Common myeloid progenitor, CD34-positive (primary cell): ENCODE data around the gene MRPL24.
A peak's percentile ranks its signal among the peaks of the same experiment; 100 is the strongest.

ENCODE experiments used
- CTCF ChIA-PET: fragments of 350-600 bp; sonication (Branson Sonifier 250); formaldehyde crosslinking; loops from one replicate; lab custom pipeline; 2021; ENCODE audit warnings: antibody characterized with exemption; lab: Charles Lee
- POLR2A ChIA-PET: fragments of 350-600 bp; sonication (Branson Sonifier 250); formaldehyde crosslinking; loops from one replicate; lab custom pipeline; 2021; ENCODE audit warnings: antibody characterized with exemption; lab: Charles Lee
- DNase-seq, 3 donors: peaks; one replicate each; pipeline versions ENCODE4 v3.0.0 to v3.0.0-alpha.2; 2013
- H3K27ac ChIP-seq, 2 experiments: 1 replicate in 1 of 2; 2 replicates in 1 of 2; pipeline ENCODE4 v1.7.0; 2013; ENCODE audit warnings: inconsistent platforms in 2 of 2, low read length in 2 of 2, mild to moderate bottlenecking in 2 of 2, low read depth in 1 of 2, moderate library complexity in 1 of 2; ENCODE audit not compliant: severe bottlenecking in 2 of 2, insufficient read depth in 1 of 2, poor library complexity in 1 of 2
- H3K27me3 ChIP-seq, 5 experiments: replicated peaks in 2 of 5; 1 replicate in 3 of 5; 2 replicates in 2 of 5; pipeline versions ENCODE4 v1.6.1 to v1.7.0; 2013; ENCODE audit warnings: low read length in 4 of 5, mild to moderate bottlenecking in 2 of 5, moderate library complexity in 2 of 5, inconsistent platforms in 1 of 5; ENCODE audit not compliant: insufficient read depth in 5 of 5, control insufficient read depth in 4 of 5
- H3K36me3 ChIP-seq, 4 experiments: 1 replicate in 2 of 4; 2 replicates in 2 of 4; pipeline versions ENCODE4 v1.6.1 to v1.7.0; 2013; ENCODE audit warnings: low read length in 3 of 4, control low read depth in 1 of 4, mild to moderate bottlenecking in 1 of 4; ENCODE audit not compliant: control insufficient read depth in 4 of 4, insufficient read depth in 4 of 4
- H3K4me1 ChIP-seq, 4 experiments: 1 replicate in 3 of 4; 2 replicates in 1 of 4; pipeline versions ENCODE4 v1.6.1 to v1.7.1; 2013; ENCODE audit warnings: low read length in 3 of 4, mild to moderate bottlenecking in 3 of 4, control low read depth in 1 of 4, inconsistent platforms in 1 of 4, moderate library complexity in 1 of 4; ENCODE audit not compliant: control insufficient read depth in 4 of 4, insufficient read depth in 4 of 4; ENCODE audit errors: control extremely low read depth in 1 of 4
- H3K4me3 ChIP-seq, 7 experiments: 1 replicate in 4 of 7; 2 replicates in 3 of 7; pipeline versions ENCODE4 v1.5.1 to v1.7.0; 2013; ENCODE audit warnings: mild to moderate bottlenecking in 7 of 7, low read length in 6 of 7, moderate library complexity in 6 of 7, inconsistent platforms in 2 of 7, low read depth in 2 of 7, control low read depth in 1 of 7; ENCODE audit not compliant: insufficient read depth in 4 of 7, control insufficient read depth in 1 of 7; ENCODE audit errors: extremely low read depth in 1 of 7
- H3K9me3 ChIP-seq, 5 experiments: 1 replicate in 4 of 5; 2 replicates in 1 of 5; pipeline versions ENCODE4 v1.6.1 to v1.7.1; 2013; ENCODE audit warnings: low read length in 4 of 5, mild to moderate bottlenecking in 2 of 5, inconsistent platforms in 1 of 5, low read depth in 1 of 5, moderate library complexity in 1 of 5; ENCODE audit not compliant: control insufficient read depth in 4 of 5, insufficient read depth in 2 of 5; ENCODE audit errors: control extremely low read depth in 1 of 5
- WGBS: methylation state at CpG from one replicate; pipeline ENCODE4 v1.1.5; 2013; ENCODE audit not compliant: insufficient coverage; 5-methylcytosine and 5-hydroxymethylcytosine counted together

MRPL24 gene

DNA sequence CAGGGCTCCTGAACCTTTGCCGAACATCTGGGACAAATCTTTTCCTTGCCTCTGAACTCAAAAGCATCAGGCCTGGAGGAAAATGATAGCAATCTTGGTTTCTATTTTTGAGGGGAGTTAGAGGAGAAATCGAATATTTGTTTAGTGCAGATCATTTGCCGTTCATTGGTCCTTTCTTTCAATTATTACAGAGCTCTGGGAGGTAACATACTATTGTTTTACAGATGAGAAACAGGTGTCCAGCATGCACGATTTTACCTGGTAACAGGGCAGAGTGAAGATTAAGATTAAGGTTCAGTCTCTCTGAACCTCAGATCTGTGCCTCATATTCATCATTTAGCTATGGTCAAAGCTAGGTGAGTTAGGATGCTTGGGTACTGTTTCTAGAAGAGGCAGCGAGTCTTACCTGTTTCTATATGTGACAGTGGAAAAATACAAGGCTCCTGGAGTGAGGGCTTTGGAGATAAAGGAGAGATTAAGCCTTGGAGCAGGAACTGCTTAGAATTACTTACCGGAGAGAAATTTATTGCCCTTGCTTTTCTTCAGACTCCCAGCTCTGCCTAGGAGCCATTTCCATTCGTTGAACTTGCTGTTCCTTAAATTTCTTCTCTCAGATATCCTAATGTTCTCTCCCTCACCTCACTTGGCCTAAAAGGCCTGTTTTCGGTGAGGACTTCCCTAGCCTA, 27.9 kb upstream of the MRPL24 start:
- WGBS: 38% methylated on average over 7 of the region's 8 CpGs
- Histone ChIP-seq H3K4me1 (peaks cover 15 to 34% (median 22%) of the 10 kb centered on the region in 4 experiments), H3K4me3 (peak overlapping the region; percentile 75 to 98 (median 89)), H3K36me3 (peaks cover 0 to 30% (median 18%) of the 10 kb centered on the region in 4 experiments), H3K9me3 (no peaks in the 10 kb centered on the region), H3K27me3 (no peaks in the 10 kb centered on the region), H3K27ac (peak overlapping the region; percentile 99)
- ChIA-PET CTCF (interaction anchor here (0.6 to 3.3 kb wide), 10 partner anchors 12 to 145 kb away, joined by 3 to 18 read pairs (median 4); partner anchors contain the start of genes ISG20L2, METTL25B and MRPL24), POLR2A (interaction anchor here (1.0 kb wide), 1 partner anchor 28 kb away, joined by 3 read pairs; the partner anchor contains the start of gene MRPL24)
- no peak for DNase-seq

DNA sequence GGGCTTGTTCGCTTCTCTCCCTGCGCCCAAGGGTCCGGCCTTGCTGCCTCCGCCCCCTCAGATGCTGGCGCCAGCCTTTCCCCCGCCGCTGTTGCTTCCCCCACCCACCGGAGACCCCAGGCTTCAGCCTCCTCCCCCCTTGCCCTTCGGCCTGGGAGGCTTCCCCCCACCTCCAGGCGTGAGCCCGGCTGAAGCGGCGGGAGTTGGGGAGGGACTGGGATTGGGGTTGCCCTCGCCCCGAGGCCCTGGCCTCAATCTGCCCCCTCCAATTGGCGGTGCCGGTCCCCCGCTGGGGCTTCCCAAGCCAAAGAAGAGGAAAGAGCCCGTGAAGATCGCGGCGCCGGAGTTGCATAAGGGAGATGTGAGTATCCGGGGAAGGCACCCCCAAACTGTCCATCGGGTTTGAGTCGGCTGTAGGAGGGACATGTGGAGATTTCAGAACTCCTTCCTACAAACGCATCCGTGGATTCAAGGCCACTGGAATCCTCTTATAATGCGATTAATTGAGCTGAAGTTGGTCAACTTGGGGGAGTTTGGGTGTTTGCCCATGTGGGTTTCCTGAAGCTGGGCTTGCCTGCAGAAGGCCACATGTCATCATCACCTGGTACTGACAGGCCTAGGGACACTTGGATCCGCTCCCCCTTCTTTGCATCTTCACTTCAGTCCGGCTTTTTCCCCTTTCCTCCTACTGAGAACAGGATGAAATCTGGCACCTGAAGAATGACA, 27.2 kb upstream of the MRPL24 start:
- 1% methylated on average over 11 of the region's 31 CpGs for WGBS
- Histone ChIP-seq H3K9me3 (no peaks in the 10 kb centered on the region), H3K36me3 (peaks cover 0 to 26% (median 15%) of the 10 kb centered on the region in 4 experiments), H3K4me3 (peak overlapping the region; percentile 75 to 98 (median 89)), H3K27me3 (no peaks in the 10 kb centered on the region), H3K4me1 (peaks cover 15 to 34% (median 22%) of the 10 kb centered on the region in 4 experiments), H3K27ac (peak overlapping the region; percentile 99)
- ChIA-PET POLR2A (interaction anchor here (1.0 to 2.4 kb wide), 4 partner anchors 16 to 39 kb away, joined by 3 to 15 read pairs (median 6); partner anchors contain the start of genes HDGF, ISG20L2, METTL25B and MRPL24), CTCF (interaction anchor here (0.6 to 3.3 kb wide), 10 partner anchors 11 to 122 kb away, joined by 3 to 18 read pairs (median 4); partner anchors contain the start of genes ISG20L2, METTL25B and MRPL24)
- peak; percentile 40 to 60 (median 45) for DNase-seq

DNA sequence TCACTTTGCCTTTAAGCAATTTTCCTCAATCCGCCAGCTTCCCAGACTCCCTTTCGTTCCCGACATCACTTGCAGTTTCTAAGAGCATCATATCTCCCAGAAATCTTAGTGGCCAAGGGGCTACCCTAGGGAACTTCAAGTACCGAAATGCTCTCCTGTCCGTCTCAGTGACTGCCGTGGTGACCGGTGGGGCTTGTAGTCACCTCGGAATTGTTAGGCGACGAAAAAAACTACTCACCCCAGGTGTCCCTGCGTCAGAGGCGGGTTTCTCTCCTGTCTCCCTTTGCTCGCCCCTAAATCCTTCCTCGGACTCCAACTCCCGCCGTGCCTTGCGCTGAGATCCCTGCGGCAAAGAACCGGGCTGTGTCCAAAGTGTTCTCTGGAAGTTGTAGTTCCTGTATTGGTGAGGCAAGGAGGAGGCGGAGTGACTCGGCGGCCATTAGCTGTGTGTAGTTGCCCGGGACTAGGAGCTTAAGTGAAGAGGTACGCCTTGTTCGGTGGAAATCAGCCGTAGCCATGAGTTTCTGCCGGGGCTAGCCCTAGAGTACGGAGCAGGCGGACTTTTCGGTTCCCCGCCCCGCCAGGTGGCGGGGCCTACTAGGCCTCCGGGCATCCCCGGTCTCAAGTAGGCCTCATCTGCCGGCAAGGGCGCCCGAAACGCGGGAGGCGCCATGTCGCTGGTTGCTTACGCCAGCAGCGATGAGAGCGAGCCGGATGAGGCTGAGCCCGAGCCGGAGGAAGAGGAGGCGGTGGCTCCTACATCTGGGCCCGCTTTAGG, 26.4 kb upstream of the MRPL24 start, which contains the start of gene PRCC:
Gene PRCC, plus strand, starts transcription at position 435 of the 778 bp plus-strand sequence. Its CDS starts 237 bp downstream, at position 672.
- H3K36me3 ChIP-seq: peaks cover 0 to 18% (median 12%) of the 10 kb centered on the region in 4 experiments
- H3K27ac ChIP-seq: peak within 1 kb of the TSS; percentile 99
- 0% methylated on average over 41 of the region's 50 CpGs for WGBS
- ChIA-PET POLR2A (interaction anchor here (0.6 to 2.4 kb wide), 4 partner anchors 15 to 107 kb away, joined by 3 to 15 read pairs (median 6); partner anchors contain the start of genes HDGF, ISG20L2, METTL25B and MRPL24), CTCF (interaction anchor here (0.6 to 3.3 kb wide), 8 partner anchors 11 to 122 kb away, joined by 3 to 18 read pairs (median 3); partner anchors contain the start of genes ISG20L2, METTL25B and MRPL24)
- DNase-seq: peak; percentile 100
- no peaks in the 10 kb centered on the region for H3K27me3 ChIP-seq
- no peaks in the 10 kb centered on the region for H3K9me3 ChIP-seq
- peak within 1 kb of the TSS; percentile 75 to 98 (median 89) for H3K4me3 ChIP-seq
- H3K4me1 ChIP-seq: peaks cover 15 to 34% (median 22%) of the 10 kb centered on the region in 4 experiments

GRCh38 chr1:156766298-156767100, 25.6 kb upstream of the MRPL24 start:
- Histone ChIP-seq H3K4me1 (peaks cover 12 to 34% (median 22%) of the 10 kb centered on the region in 4 experiments), H3K9me3 (no peaks in the 10 kb centered on the region), H3K4me3 (peak overlapping the region; percentile 44 to 98 (median 89)), H3K36me3 (peaks cover 0 to 14% (median 9%) of the 10 kb centered on the region in 4 experiments), H3K27ac (peak overlapping the region; percentile 58 to 99), H3K27me3 (no peaks in the 10 kb centered on the region)
- POLR2A ChIA-PET: interaction anchor here (0.6 to 2.4 kb wide), 4 partner anchors 14 to 106 kb away, joined by 3 to 15 read pairs (median 6); partner anchors contain the start of genes HDGF, ISG20L2, METTL25B and MRPL24
- CTCF ChIA-PET: interaction anchor here (1.0 to 3.3 kb wide), 8 partner anchors 10 to 93 kb away, joined by 3 to 18 read pairs (median 4); partner anchors contain the start of genes HDGF, ISG20L2, METTL25B and MRPL24
- 11% methylated on average over 11 of the region's 14 CpGs for WGBS
- DNase-seq: peak in 1 of 3 donors; percentile 17

DNA sequence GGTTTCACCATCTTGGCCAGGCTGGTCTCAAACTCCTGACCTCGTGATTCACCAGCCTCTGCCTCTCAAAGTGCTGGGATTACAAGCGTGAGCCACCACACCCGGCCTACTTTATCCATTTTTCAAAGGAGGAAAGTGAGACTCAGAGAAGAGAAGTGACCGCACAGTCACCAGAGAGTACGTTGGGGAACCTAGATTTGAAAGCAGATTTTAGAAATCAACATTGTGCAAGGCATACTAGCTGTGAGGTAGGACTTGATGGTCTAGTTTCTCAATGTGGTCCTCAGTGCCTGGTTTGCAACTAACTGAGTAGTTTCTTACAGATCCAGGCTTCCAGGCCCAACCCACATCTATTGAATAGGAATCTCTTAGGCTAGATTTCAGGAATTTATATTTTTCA, 24.8 kb upstream of the MRPL24 start:
- WGBS: 90% methylated on average over 2 of the region's 5 CpGs

More for the DNA sequence above, 24.8 kb upstream of the MRPL24 start:
- Histone ChIP-seq H3K4me1 (peaks cover 12 to 28% (median 22%) of the 10 kb centered on the region in 4 experiments), H3K36me3 (peaks cover 0 to 7% (median 2%) of the 10 kb centered on the region in 4 experiments), H3K4me3 (peak overlapping the region in 1 of 7 experiments; percentile 77), H3K9me3 (no peaks in the 10 kb centered on the region), H3K27me3 (no peaks in the 10 kb centered on the region), H3K27ac (peak overlapping the region in 1 of 2 experiments; percentile 99)
- no peak for DNase-seq
- ChIA-PET CTCF (interaction anchor here (1.5 kb wide), 1 partner anchor 14 kb away, joined by 5 read pairs; the partner anchor contains the start of gene HDGF), POLR2A (interaction anchor here (2.4 kb wide), 1 partner anchor 14 kb away, joined by 15 read pairs; the partner anchor contains the start of gene HDGF)
